PC-3 (cell line): ENCODE results near the gene RASAL2. TPM values are rescaled to one million over a fixed set of nuclear protein-coding genes. Genes with fewer than 3 reads are reported as not detected.

Experiments
- ATAC-seq: fragments of 200-7000 bp; cut with Tn5 transposase; 2 replicates; pipeline ENCODE4 v1.9.1; 2020; ENCODE audit warnings: mild to moderate bottlenecking, moderate library complexity
- BruUV-seq: library from RNA; stranded (reverse); fragments of 400-500 nt; replicated peaks from 2 replicates; lab custom pipeline; 2021; lab: Mats Ljungman, UMichigan
- CTCF ChIA-PET: fragments of 300-600 bp; sonication (Branson Sonifier 250); formaldehyde crosslinking; loops from one replicate; lab custom pipeline; 2022; ENCODE audit warnings: antibody characterized with exemption; lab: Charles Lee
- POLR2A ChIA-PET: fragments of 300-600 bp; sonication (Branson Sonifier 250); formaldehyde crosslinking; loops from one replicate; lab custom pipeline; 2022; ENCODE audit warnings: antibody characterized with exemption; ENCODE audit not compliant: unreplicated experiment; lab: Charles Lee
- DNase-seq: peaks from one replicate; pipeline ENCODE4 v3.0.0-alpha.2; 2015
- H2AFZ ChIP-seq: fragments of 300-600 bp; sonication (generic); 2 replicates; pipeline ENCODE4 v1.6.0; 2016; ENCODE audit warnings: antibody characterized with exemption, low read length
- H3F3A ChIP-seq: fragments of 300-600 bp; sonication (generic); one replicate; pipeline ENCODE4 v1.6.0; 2017; ENCODE audit warnings: antibody characterized with exemption, low read length, control low read depth, mild to moderate bottlenecking; ENCODE audit not compliant: unreplicated experiment
- H3K27ac ChIP-seq: fragments of 300-600 bp; sonication (generic); 2 replicates; pipeline ENCODE4 v1.5.1; 2016; ENCODE audit warnings: mild to moderate bottlenecking, low read length
- H3K27me3 ChIP-seq: fragments of 300-600 bp; sonication (generic); 2 replicates; pipeline ENCODE4 v1.6.1; 2016; ENCODE audit warnings: low read length, mixed read lengths
- H3K36me3 ChIP-seq: fragments of 300-600 bp; sonication (generic); 2 replicates; pipeline ENCODE4 v1.6.1; 2016; ENCODE audit warnings: low read depth, mixed run types, low read length, mixed read lengths
- H3K4me1 ChIP-seq: fragments of 300-600 bp; sonication (generic); 2 replicates; pipeline ENCODE4 v1.5.1; 2016; ENCODE audit warnings: low read length; ENCODE audit not compliant: insufficient read depth
- H3K4me2 ChIP-seq: fragments of 300-600 bp; sonication (generic); 2 replicates; pipeline ENCODE4 v1.6.0; 2016; ENCODE audit warnings: low read length
- H3K4me3 ChIP-seq: fragments of 300-600 bp; sonication (generic); 2 replicates; pipeline ENCODE4 v1.5.1; 2016; ENCODE audit warnings: mild to moderate bottlenecking, low read length, mixed read lengths
- H3K79me2 ChIP-seq: fragments of 300-600 bp; sonication (generic); 2 replicates; pipeline ENCODE4 v1.6.1; 2017; ENCODE audit warnings: low read length, mixed read lengths
- H3K9ac ChIP-seq: fragments of 300-600 bp; sonication (generic); 2 replicates; pipeline ENCODE4 v1.6.0; 2016; ENCODE audit warnings: mild to moderate bottlenecking, low read length
- H3K9me2 ChIP-seq: fragments of 300-600 bp; sonication (generic); replicated peaks from 2 replicates; pipeline ENCODE4 v1.6.1; 2016; ENCODE audit warnings: mixed run types, low read length, mixed read lengths
- H3K9me3 ChIP-seq: fragments of 300-600 bp; sonication (generic); 2 replicates; pipeline ENCODE4 v1.6.1; 2016; ENCODE audit warnings: low read length, mixed read lengths
- H4K20me1 ChIP-seq: fragments of 300-600 bp; sonication (generic); 2 replicates; pipeline ENCODE4 v1.6.1; 2016; ENCODE audit warnings: low read length, mixed read lengths
- CTCF ChIP-seq: fragments of 300-600 bp; sonication (generic); conservative IDR thresholded peaks from 2 replicates; pipeline ENCODE4 v1.5.1; 2017; ENCODE audit warnings: antibody characterized with exemption, low read depth, mild to moderate bottlenecking, low read length
- EZH2 ChIP-seq: fragments of 300-600 bp; sonication (generic); IDR thresholded peaks from one replicate; pipeline ENCODE4 v1.6.1; 2017; ENCODE audit warnings: antibody characterized with exemption, mild to moderate bottlenecking, low read length; ENCODE audit not compliant: unreplicated experiment
- EZH2phosphoT487 ChIP-seq: fragments of 300-600 bp; sonication (generic); IDR thresholded peaks from 2 replicates; pipeline ENCODE4 v1.6.1; 2018; ENCODE audit warnings: mild to moderate bottlenecking, antibody characterized with exemption, low read length, borderline replicate concordance
- intact Hi-C: fragments of 100-400 bp; cut with micrococcal nuclease; formaldehyde crosslinking; loops from 2 replicates; pipeline ENCODE4 v1.9.0; 2023
- total RNA-seq: library from RNA; depleted of rRNA; stranded (reverse); fragments of >200 nt; gene quantifications from 2 replicates; pipeline ENCODE4 v1.2.3, GENCODE V29; 2014

The RASAL2 gene
- total RNA-seq, 1 experiment from 2014 or later, result 7.9 TPM

GRCh38 chr1:178330153-178330552 lies 236.2 kb downstream of the RASAL2 start:
- no peak overlapping the region for H3K27ac ChIP-seq
- no peaks in the 10 kb centered on the region for H3K9me3 ChIP-seq
- TF ChIP-seq EZH2, result no peak
- no peak for TF ChIP-seq CTCF
- no peak for TF ChIP-seq EZH2phosphoT487
- no peaks in the 10 kb centered on the region for H3F3A ChIP-seq
- no peak overlapping the region for H3K9ac ChIP-seq
- no peak overlapping the region for H3K4me3 ChIP-seq
- H3K4me2 ChIP-seq, result no peak overlapping the region
- H3K4me1 ChIP-seq, result peaks cover 12% of the 10 kb centered on the region; the same call in 1 of the 2 replicates
- no peaks in the 10 kb centered on the region for H3K9me2 ChIP-seq
- H3K36me3 ChIP-seq, result no peaks in the 10 kb centered on the region
- no TSS peak for BruUV-seq
- no peak overlapping the region for H2AFZ ChIP-seq
- H3K27me3 ChIP-seq, result no peaks in the 10 kb centered on the region
- ATAC-seq (peak; percentile 37; the same call in 1 of the 2 replicates), DNase-seq (peak; percentile 17)
- ChIA-PET CTCF (no interaction called here), POLR2A (no interaction called here)
- no peaks in the 10 kb centered on the region for H4K20me1 ChIP-seq
- intact Hi-C loops, result no loop called here
- no peaks in the 10 kb centered on the region for H3K79me2 ChIP-seq

GRCh38 chr1:178330848-178331497 lies 237.1 kb downstream of the RASAL2 start:
- ChIA-PET POLR2A (no interaction called here), CTCF (no interaction called here)
- ATAC-seq, result peak; percentile 82
- Histone ChIP-seq H3K9me3 (no peaks in the 10 kb centered on the region), H3K9me2 (no peaks in the 10 kb centered on the region), H3K27me3 (no peaks in the 10 kb centered on the region), H3K36me3 (no peaks in the 10 kb centered on the region), H3K4me3 (no peak overlapping the region), H3K79me2 (no peaks in the 10 kb centered on the region), H3K9ac (no peak overlapping the region), H4K20me1 (no peaks in the 10 kb centered on the region), H3K4me2 (no peak overlapping the region), H3K27ac (no peak overlapping the region), H2AFZ (no peak overlapping the region), H3K4me1 (peaks cover 12% of the 10 kb centered on the region; the same call in 1 of the 2 replicates), H3F3A (no peaks in the 10 kb centered on the region)
- intact Hi-C loops, result no loop called here
- DNase-seq, result no peak
- no TSS peak for BruUV-seq
- TF ChIP-seq EZH2phosphoT487 (no peak), CTCF (no peak), EZH2 (no peak)

GRCh38 chr1:178335426-178335825 lies 241.5 kb downstream of the RASAL2 start:
- H3K9me2 ChIP-seq, result no peaks in the 10 kb centered on the region
- no TSS peak for BruUV-seq
- H3K9ac ChIP-seq, result no peak overlapping the region
- no peaks in the 10 kb centered on the region for H3K36me3 ChIP-seq
- no peaks in the 10 kb centered on the region for H3K79me2 ChIP-seq
- H3K27me3 ChIP-seq, result no peaks in the 10 kb centered on the region
- ATAC-seq, result no peak
- ChIA-PET CTCF (no interaction called here), POLR2A (no interaction called here)
- H4K20me1 ChIP-seq, result no peaks in the 10 kb centered on the region
- peaks cover 19% of the 10 kb centered on the region for H3K4me1 ChIP-seq
- no peak overlapping the region for H3K27ac ChIP-seq
- H2AFZ ChIP-seq, result no peak overlapping the region
- H3F3A ChIP-seq, result no peaks in the 10 kb centered on the region
- no peak overlapping the region for H3K4me3 ChIP-seq
- intact Hi-C loops, result no loop called here
- no peaks in the 10 kb centered on the region for H3K9me3 ChIP-seq
- no peak for TF ChIP-seq EZH2phosphoT487
- no peak for TF ChIP-seq CTCF
- TF ChIP-seq EZH2, result no peak
- DNase-seq, result no peak
- H3K4me2 ChIP-seq, result no peak overlapping the region
